CD8-positive, alpha-beta memory T cell (primary cell): ENCODE measurements around the gene UBR1. TPM values are rescaled to one million over a fixed set of nuclear protein-coding genes. Genes with fewer than 3 reads are reported as not detected.
"Not testable (repeated sequence)": the region's sequence is repeated elsewhere in the genome, so short reads cannot be mapped to it uniquely, and the experiment has no call there.

Experiments
- CTCF ChIA-PET: fragments of 350-600 bp; sonication (Branson Sonifier 250); formaldehyde crosslinking; loops from one replicate; lab custom pipeline; 2021; ENCODE audit warnings: antibody characterized with exemption; lab: Charles Lee
- POLR2A ChIA-PET: fragments of 350-600 bp; sonication (Branson Sonifier 250); formaldehyde crosslinking; loops from one replicate; lab custom pipeline; 2021; ENCODE audit warnings: antibody characterized with exemption; lab: Charles Lee
- DNase-seq, 5 donors: peaks; one replicate each; pipeline versions ENCODE4 v3.0.0 to v3.0.0-alpha.2; 2020 to 2022; ENCODE audit warnings: mixed read lengths in 1 of 5
- H3K27ac ChIP-seq: one replicate; pipeline ENCODE4 v1.7.0; 2013; ENCODE audit warnings: low read depth, mild to moderate bottlenecking, low read length, moderate library complexity
- H3K27me3 ChIP-seq: 2 replicates; pipeline ENCODE4 v1.7.0; 2013; ENCODE audit warnings: low read length, mild to moderate bottlenecking; ENCODE audit not compliant: insufficient read depth, poor library complexity, severe bottlenecking
- H3K36me3 ChIP-seq: 2 replicates; pipeline ENCODE4 v1.7.0; 2013; ENCODE audit warnings: mild to moderate bottlenecking, low read length, moderate library complexity; ENCODE audit not compliant: insufficient read depth
- H3K4me1 ChIP-seq: 2 replicates; pipeline ENCODE4 v1.7.0; 2013; ENCODE audit warnings: mild to moderate bottlenecking, low read length, moderate library complexity; ENCODE audit not compliant: insufficient read depth
- H3K4me3 ChIP-seq: 2 replicates; pipeline ENCODE4 v1.7.0; 2013; ENCODE audit warnings: mild to moderate bottlenecking, low read length
- H3K9me3 ChIP-seq: 2 replicates; pipeline ENCODE4 v1.7.0; 2013; ENCODE audit warnings: mild to moderate bottlenecking, low read length
- H3K27ac Mint-ChIP-seq, 8 donors: one replicate each; pipeline ENCODE4 v1.8.0; 2020 to 2021; ENCODE audit warnings: mixed read lengths in 8 of 8, mild to moderate bottlenecking in 6 of 8, inconsistent platforms in 3 of 8, moderate library complexity in 3 of 8
- H3K27me3 Mint-ChIP-seq, 2 donors: one replicate each; pipeline ENCODE4 v1.8.0; 2020 to 2021; ENCODE audit warnings: mixed read lengths in 2 of 2, mild to moderate bottlenecking in 1 of 2, moderate library complexity in 1 of 2
- H3K36me3 Mint-ChIP-seq, 3 donors: one replicate each; pipeline ENCODE4 v1.8.0; 2020 to 2021; ENCODE audit warnings: mixed read lengths in 3 of 3, inconsistent platforms in 1 of 3, mild to moderate bottlenecking in 1 of 3
- H3K4me1 Mint-ChIP-seq, 3 donors: one replicate each; pipeline ENCODE4 v1.8.0; 2020 to 2021; ENCODE audit warnings: mixed read lengths in 3 of 3, inconsistent platforms in 1 of 3, mild to moderate bottlenecking in 1 of 3
- H3K4me3 Mint-ChIP-seq, 7 donors: one replicate each; pipeline ENCODE4 v1.8.0; 2020 to 2021; ENCODE audit warnings: mixed read lengths in 7 of 7, mild to moderate bottlenecking in 6 of 7, moderate library complexity in 4 of 7, inconsistent platforms in 2 of 7
- H3K9me3 Mint-ChIP-seq, 5 donors: one replicate each; pipeline ENCODE4 v1.8.0; 2020 to 2022; ENCODE audit warnings: mixed read lengths in 5 of 5, mild to moderate bottlenecking in 3 of 5, moderate library complexity in 2 of 5, inconsistent platforms in 1 of 5
- polyA plus RNA-seq: library from polyadenylated mRNA; unstranded; fragments of 300-500 nt; fragmentation: Illumina TruSeq; gene quantifications from one replicate; pipeline ENCODE4 v1.2.3, GENCODE V29; 2021
- total RNA-seq, 2 experiments: library from RNA; stranded (reverse); gene quantifications; one replicate each; pipeline ENCODE4 v1.2.3, GENCODE V29; 2021

UBR1 gene
- total and polyA plus RNA-seq, 3 experiments from 2014 or later = 15.4 to 29.7 (median 28.6) TPM

- Mint-ChIP-seq H3K36me3 (peaks cover 17 to 84% (median 36%) of the 10 kb centered on the region in 3 donors), H3K27ac (peak overlapping the region in 2 of 8 donors; percentile 39 to 41), H3K4me1 (peaks cover 2 to 5% (median 3%) of the 10 kb centered on the region in 3 donors), H3K27me3 (no peaks in the 10 kb centered on the region), H3K4me3 (no peak overlapping the region), H3K9me3 (peaks cover 0 to 2% (median 0%) of the 10 kb centered on the region in 5 donors)
- Histone ChIP-seq H3K27me3 (no peaks in the 10 kb centered on the region), H3K9me3 (no peaks in the 10 kb centered on the region), H3K4me1 (no peaks in the 10 kb centered on the region), H3K27ac (no peak overlapping the region), H3K4me3 (no peak overlapping the region), H3K36me3 (peaks cover 49% of the 10 kb centered on the region)
- ChIA-PET CTCF (no interaction called here), POLR2A (no interaction called here)
- DNase-seq = no peak
These were observed 59.4 kb downstream of the UBR1 start for GRCh38 chr15:43046484-43046883.

- peaks cover 0 to 2% (median 0%) of the 10 kb centered on the region in 5 donors for H3K9me3 Mint-ChIP-seq
- H3K9me3 ChIP-seq = no peaks in the 10 kb centered on the region
- H3K4me1 ChIP-seq = no peaks in the 10 kb centered on the region
- no peak overlapping the region for H3K27ac ChIP-seq
- H3K4me1 Mint-ChIP-seq = peaks cover 5 to 10% (median 5%) of the 10 kb centered on the region in 3 donors
- peaks cover 29 to 84% (median 34%) of the 10 kb centered on the region in 3 donors for H3K36me3 Mint-ChIP-seq
- H3K4me3 Mint-ChIP-seq = no peak overlapping the region
- ChIA-PET POLR2A (no interaction called here), CTCF (interaction anchor here (1.0 kb wide), 1 partner anchor 11 kb away, joined by 3 read pairs; no protein-coding TSS in a partner anchor)
- no peak overlapping the region for H3K27ac Mint-ChIP-seq
- no peaks in the 10 kb centered on the region for H3K27me3 Mint-ChIP-seq
- H3K27me3 ChIP-seq = no peaks in the 10 kb centered on the region
- H3K4me3 ChIP-seq = no peak overlapping the region
- H3K36me3 ChIP-seq = peaks cover 54% of the 10 kb centered on the region
- no peak for DNase-seq
These were observed 63.0 kb downstream of the UBR1 start for GRCh38 chr15:43042885-43043284.

- H3K9me3 Mint-ChIP-seq, H3K4me1 ChIP-seq, POLR2A ChIA-PET, H3K4me1 Mint-ChIP-seq, H3K27me3 ChIP-seq, H3K4me3 Mint-ChIP-seq, H3K27ac Mint-ChIP-seq, H3K27me3 Mint-ChIP-seq, H3K4me3 ChIP-seq, DNase-seq, CTCF ChIA-PET, H3K27ac ChIP-seq, H3K9me3 ChIP-seq: not testable (repeated sequence)
- peaks cover 34 to 81% (median 35%) of the 10 kb centered on the region in 3 donors for H3K36me3 Mint-ChIP-seq
- peaks cover 44% of the 10 kb centered on the region for H3K36me3 ChIP-seq
These were observed 64.8 kb downstream of the UBR1 start for GRCh38 chr15:43041085-43041484.

GRCh38 chr15:43035240-43035639 is 70.6 kb downstream of the UBR1 start:
- H3K4me3 Mint-ChIP-seq, CTCF ChIA-PET, H3K27ac Mint-ChIP-seq, H3K4me1 Mint-ChIP-seq, DNase-seq, H3K4me1 ChIP-seq, H3K27ac ChIP-seq, H3K27me3 Mint-ChIP-seq, H3K9me3 Mint-ChIP-seq, H3K9me3 ChIP-seq, POLR2A ChIA-PET, H3K27me3 ChIP-seq, H3K4me3 ChIP-seq: not testable (repeated sequence)
- H3K36me3 ChIP-seq = peaks cover 19% of the 10 kb centered on the region
- peaks cover 9 to 69% (median 12%) of the 10 kb centered on the region in 3 donors for H3K36me3 Mint-ChIP-seq

- peaks cover 25% of the 10 kb centered on the region for H3K36me3 ChIP-seq
- Mint-ChIP-seq H3K27me3 (no peaks in the 10 kb centered on the region), H3K27ac (no peak overlapping the region), H3K4me3 (no peak overlapping the region), H3K9me3 (no peaks in the 10 kb centered on the region), H3K4me1 (no peaks in the 10 kb centered on the region), H3K36me3 (peaks cover 0 to 77% (median 12%) of the 10 kb centered on the region in 3 donors)
- H3K27ac ChIP-seq = no peak overlapping the region
- H3K9me3 ChIP-seq = no peaks in the 10 kb centered on the region
- CTCF ChIA-PET = no interaction called here
- no peak overlapping the region for H3K4me3 ChIP-seq
- POLR2A ChIA-PET = no interaction called here
- no peaks in the 10 kb centered on the region for H3K4me1 ChIP-seq
- DNase-seq = no peak
- H3K27me3 ChIP-seq = no peaks in the 10 kb centered on the region
These were observed 76.4 kb downstream of the UBR1 start for GRCh38 chr15:43029476-43029875.

- CTCF ChIA-PET = no interaction called here
- no peaks in the 10 kb centered on the region for H3K9me3 ChIP-seq
- peaks cover 34% of the 10 kb centered on the region for H3K36me3 ChIP-seq
These were observed 80.7 kb downstream of the UBR1 start for GRCh38 chr15:43025150-43025549.

GRCh38 chr15:43014671-43015070 is 91.2 kb downstream of the UBR1 start:
- not testable (repeated sequence) for H3K27me3 Mint-ChIP-seq, H3K4me3 Mint-ChIP-seq, DNase-seq

More at GRCh38 chr15:43025150-43025549, 80.7 kb downstream of the UBR1 start:
- Histone ChIP-seq H3K4me3 (no peak overlapping the region), H3K27ac (no peak overlapping the region), H3K27me3 (no peaks in the 10 kb centered on the region), H3K4me1 (no peaks in the 10 kb centered on the region)
- POLR2A ChIA-PET = no interaction called here
- no peaks in the 10 kb centered on the region for H3K4me1 Mint-ChIP-seq
- no peaks in the 10 kb centered on the region for H3K27me3 Mint-ChIP-seq
- H3K4me3 Mint-ChIP-seq = no peak overlapping the region
- no peaks in the 10 kb centered on the region for H3K9me3 Mint-ChIP-seq
- DNase-seq = no peak
- H3K36me3 Mint-ChIP-seq = peaks cover 0 to 81% (median 22%) of the 10 kb centered on the region in 3 donors
- H3K27ac Mint-ChIP-seq = peak overlapping the region in 2 of 8 donors; percentile 9 to 25

GRCh38 chr15:43009206-43009605 is 96.6 kb downstream of the UBR1 start:
- Histone ChIP-seq H3K4me1 (no peaks in the 10 kb centered on the region), H3K27ac (no peak overlapping the region), H3K4me3 (no peak overlapping the region), H3K36me3 (peaks cover 10% of the 10 kb centered on the region), H3K9me3 (no peaks in the 10 kb centered on the region), H3K27me3 (no peaks in the 10 kb centered on the region)
- no peaks in the 10 kb centered on the region for H3K9me3 Mint-ChIP-seq
- H3K36me3 Mint-ChIP-seq = peaks cover 5 to 67% (median 12%) of the 10 kb centered on the region in 3 donors
- no peak overlapping the region for H3K4me3 Mint-ChIP-seq
- CTCF ChIA-PET = no interaction called here
- no peak overlapping the region for H3K27ac Mint-ChIP-seq
- no peaks in the 10 kb centered on the region for H3K4me1 Mint-ChIP-seq
- POLR2A ChIA-PET = no interaction called here
- no peaks in the 10 kb centered on the region for H3K27me3 Mint-ChIP-seq
- DNase-seq = no peak

More at GRCh38 chr15:43014671-43015070, 91.2 kb downstream of the UBR1 start:
- CTCF ChIA-PET, POLR2A ChIA-PET, H3K9me3 Mint-ChIP-seq, H3K4me1 Mint-ChIP-seq, H3K9me3 ChIP-seq, H3K27ac Mint-ChIP-seq, H3K4me3 ChIP-seq, H3K27ac ChIP-seq, H3K4me1 ChIP-seq, H3K27me3 ChIP-seq, H3K36me3 ChIP-seq: not testable (repeated sequence)
- H3K36me3 Mint-ChIP-seq = peaks cover 9 to 56% (median 14%) of the 10 kb centered on the region in 3 donors
